GM12874 (cell line): Measurements from ENCODE around the gene CD79B.

Experiments used
- CTCF ChIP-seq: IDR thresholded peaks from 2 replicates; pipeline ENCODE4 v1.5.1; 2011; ENCODE audit warnings: low read depth, mild to moderate bottlenecking, control low read depth, low read length, moderate library complexity; ENCODE audit not compliant: insufficient read depth

CD79B gene

GRCh38 chr17:63929860-63930766 lies 2.0 kb downstream of the CD79B start:
- TF ChIP-seq CTCF, result no peak

GRCh38 chr17:63928966-63929695 lies 3.0 kb downstream of the CD79B start:
- no peak for TF ChIP-seq CTCF

- TF ChIP-seq CTCF, result no peak
These were observed 3.9 kb downstream of the CD79B start for GRCh38 chr17:63928172-63928666.

GRCh38 chr17:63927464-63928171 lies 4.5 kb downstream of the CD79B start:
- no peak for TF ChIP-seq CTCF

- TF ChIP-seq CTCF, result no peak
These were observed 6.0 kb downstream of the CD79B start for GRCh38 chr17:63926164-63926563.

- TF ChIP-seq CTCF, result no peak
These were observed 6.5 kb downstream of the CD79B start for GRCh38 chr17:63925615-63926014.

GRCh38 chr17:63919311-63919723 lies 12.8 kb downstream of the CD79B start:
- TF ChIP-seq CTCF, result peak; percentile 97
